ENCODE results near the gene LRP2. TPM values are rescaled to one million over a fixed set of nuclear protein-coding genes. Genes with fewer than 3 reads are reported as not detected.

LRP2 gene
- total and polyA plus RNA-seq, 10 of the 15 experiments (the other 5 are each of a cell fraction or from before 2014, with no cell fraction given): 0.01 to 0.19 (median 0.06) TPM; not detected in 5

DNA sequence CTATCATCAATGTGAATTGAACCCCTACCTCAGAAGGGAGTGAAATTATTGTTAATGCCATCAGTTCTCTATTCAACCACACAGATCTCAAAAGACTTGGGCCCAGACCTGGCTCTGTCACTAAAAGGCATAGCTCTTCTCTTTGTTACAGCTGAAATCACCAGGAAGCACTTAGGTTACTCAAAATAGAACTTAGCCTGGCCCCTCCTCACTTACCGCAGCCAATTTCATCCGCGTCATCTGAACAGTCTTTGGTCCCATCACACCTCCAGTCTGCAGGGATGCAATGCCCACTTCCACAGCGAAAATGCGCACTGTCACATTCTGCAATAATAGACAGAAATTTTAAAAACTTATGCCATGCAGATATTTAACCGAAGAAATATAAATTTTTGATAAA, 41.8 kb downstream of the LRP2 start:
- Histone ChIP-seq H3K9ac (ENCODE audit: control insufficient read depth, insufficient read depth, low read length) (no peak overlapping the region), H3K4me3 (no peak overlapping the region), H3K27ac (ENCODE audit: control insufficient read depth, insufficient read depth) (no peak overlapping the region), H4K20me1 (ENCODE audit: control insufficient read depth, insufficient read depth) (no peaks in the 10 kb centered on the region), H3K27me3 (replicated peaks in 1 of 2; ENCODE audit: control insufficient read depth in 2 of 2, insufficient read depth in 2 of 2, low read length in 1 of 2) (no peaks in the 10 kb centered on the region), H3K4me1 (ENCODE audit: control insufficient read depth, insufficient read depth, low read length) (no peaks in the 10 kb centered on the region), H3K79me2 (ENCODE audit: control insufficient read depth, insufficient read depth, low read length) (no peaks in the 10 kb centered on the region), H3K36me3 (ENCODE audit: control insufficient read depth in 2 of 2, insufficient read depth in 2 of 2, low read length in 1 of 2) (no peaks in the 10 kb centered on the region), H3K4me2 (ENCODE audit: control insufficient read depth, insufficient read depth) (no peak overlapping the region), H3K9me3 (replicated peaks; ENCODE audit: control insufficient read depth, insufficient read depth, low read length) (no peaks in the 10 kb centered on the region), H2AFZ (ENCODE audit: control insufficient read depth, low read depth, low read length) (no peak overlapping the region)
- RAD21 ChIA-PET (ENCODE audit: unreplicated experiment): no interaction called here
- WGBS (ENCODE audit: insufficient coverage, insufficient replicate concordance, low lambda C conversion rate, missing lambda C conversion rate): 85% methylated on average over 6 of the region's 6 CpGs
- FAIRE-seq (no peak), DNase-seq (ENCODE audit: low read depth, low spot score) (no peak), ATAC-seq (no peak)
- SMC1A ChIA-PET (ENCODE audit: uncharacterized antibody, unreplicated experiment): no interaction called here
- intact Hi-C loops (cut with micrococcal nuclease; ENCODE audit: unreplicated experiment) (no loop called here), in situ Hi-C loops (cut with MboI) (no loop called here)
- TF ChIP-seq ZNF622 (IDR thresholded peaks at IDR 0.05): no peak
- TF ChIP-seq BRCA1 (IDR thresholded peaks at IDR 0.05; ENCODE audit: low read depth, low read length): no peak
- no peak for TF ChIP-seq RAD21 (IDR thresholded peaks at IDR 0.05; ENCODE audit: insufficient read depth, low read depth, low read length)
- TF ChIP-seq HDAC2 (IDR thresholded peaks at IDR 0.05): no peak
- no peak for TF ChIP-seq RCOR1 (conservative IDR thresholded peaks at IDR 0.05; ENCODE audit: low read depth, low read length)
- no peak for TF ChIP-seq ZNF24 (IDR thresholded peaks at IDR 0.05)
- TF ChIP-seq SRF (IDR thresholded peaks at IDR 0.05; ENCODE audit: low read depth in 2 of 2, low read length in 2 of 2): no peak
- TF ChIP-seq NR2C1 (IDR thresholded peaks at IDR 0.05): no peak
- TF ChIP-seq, protein P1, sequence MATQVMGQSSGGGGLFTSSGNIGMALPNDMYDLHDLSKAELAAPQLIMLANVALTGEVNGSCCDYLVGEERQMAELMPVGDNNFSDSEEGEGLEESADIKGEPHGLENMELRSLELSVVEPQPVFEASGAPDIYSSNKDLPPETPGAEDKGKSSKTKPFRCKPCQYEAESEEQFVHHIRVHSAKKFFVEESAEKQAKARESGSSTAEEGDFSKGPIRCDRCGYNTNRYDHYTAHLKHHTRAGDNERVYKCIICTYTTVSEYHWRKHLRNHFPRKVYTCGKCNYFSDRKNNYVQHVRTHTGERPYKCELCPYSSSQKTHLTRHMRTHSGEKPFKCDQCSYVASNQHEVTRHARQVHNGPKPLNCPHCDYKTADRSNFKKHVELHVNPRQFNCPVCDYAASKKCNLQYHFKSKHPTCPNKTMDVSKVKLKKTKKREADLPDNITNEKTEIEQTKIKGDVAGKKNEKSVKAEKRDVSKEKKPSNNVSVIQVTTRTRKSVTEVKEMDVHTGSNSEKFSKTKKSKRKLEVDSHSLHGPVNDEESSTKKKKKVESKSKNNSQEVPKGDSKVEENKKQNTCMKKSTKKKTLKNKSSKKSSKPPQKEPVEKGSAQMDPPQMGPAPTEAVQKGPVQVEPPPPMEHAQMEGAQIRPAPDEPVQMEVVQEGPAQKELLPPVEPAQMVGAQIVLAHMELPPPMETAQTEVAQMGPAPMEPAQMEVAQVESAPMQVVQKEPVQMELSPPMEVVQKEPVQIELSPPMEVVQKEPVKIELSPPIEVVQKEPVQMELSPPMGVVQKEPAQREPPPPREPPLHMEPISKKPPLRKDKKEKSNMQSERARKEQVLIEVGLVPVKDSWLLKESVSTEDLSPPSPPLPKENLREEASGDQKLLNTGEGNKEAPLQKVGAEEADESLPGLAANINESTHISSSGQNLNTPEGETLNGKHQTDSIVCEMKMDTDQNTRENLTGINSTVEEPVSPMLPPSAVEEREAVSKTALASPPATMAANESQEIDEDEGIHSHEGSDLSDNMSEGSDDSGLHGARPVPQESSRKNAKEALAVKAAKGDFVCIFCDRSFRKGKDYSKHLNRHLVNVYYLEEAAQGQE (IDR thresholded peaks at IDR 0.05; ENCODE audit: low read depth, low read length): no peak
- no peak for TF ChIP-seq POLR2A (IDR thresholded peaks at IDR 0.05; ENCODE audit: low read depth, low read length)
- TF ChIP-seq, protein P2, sequence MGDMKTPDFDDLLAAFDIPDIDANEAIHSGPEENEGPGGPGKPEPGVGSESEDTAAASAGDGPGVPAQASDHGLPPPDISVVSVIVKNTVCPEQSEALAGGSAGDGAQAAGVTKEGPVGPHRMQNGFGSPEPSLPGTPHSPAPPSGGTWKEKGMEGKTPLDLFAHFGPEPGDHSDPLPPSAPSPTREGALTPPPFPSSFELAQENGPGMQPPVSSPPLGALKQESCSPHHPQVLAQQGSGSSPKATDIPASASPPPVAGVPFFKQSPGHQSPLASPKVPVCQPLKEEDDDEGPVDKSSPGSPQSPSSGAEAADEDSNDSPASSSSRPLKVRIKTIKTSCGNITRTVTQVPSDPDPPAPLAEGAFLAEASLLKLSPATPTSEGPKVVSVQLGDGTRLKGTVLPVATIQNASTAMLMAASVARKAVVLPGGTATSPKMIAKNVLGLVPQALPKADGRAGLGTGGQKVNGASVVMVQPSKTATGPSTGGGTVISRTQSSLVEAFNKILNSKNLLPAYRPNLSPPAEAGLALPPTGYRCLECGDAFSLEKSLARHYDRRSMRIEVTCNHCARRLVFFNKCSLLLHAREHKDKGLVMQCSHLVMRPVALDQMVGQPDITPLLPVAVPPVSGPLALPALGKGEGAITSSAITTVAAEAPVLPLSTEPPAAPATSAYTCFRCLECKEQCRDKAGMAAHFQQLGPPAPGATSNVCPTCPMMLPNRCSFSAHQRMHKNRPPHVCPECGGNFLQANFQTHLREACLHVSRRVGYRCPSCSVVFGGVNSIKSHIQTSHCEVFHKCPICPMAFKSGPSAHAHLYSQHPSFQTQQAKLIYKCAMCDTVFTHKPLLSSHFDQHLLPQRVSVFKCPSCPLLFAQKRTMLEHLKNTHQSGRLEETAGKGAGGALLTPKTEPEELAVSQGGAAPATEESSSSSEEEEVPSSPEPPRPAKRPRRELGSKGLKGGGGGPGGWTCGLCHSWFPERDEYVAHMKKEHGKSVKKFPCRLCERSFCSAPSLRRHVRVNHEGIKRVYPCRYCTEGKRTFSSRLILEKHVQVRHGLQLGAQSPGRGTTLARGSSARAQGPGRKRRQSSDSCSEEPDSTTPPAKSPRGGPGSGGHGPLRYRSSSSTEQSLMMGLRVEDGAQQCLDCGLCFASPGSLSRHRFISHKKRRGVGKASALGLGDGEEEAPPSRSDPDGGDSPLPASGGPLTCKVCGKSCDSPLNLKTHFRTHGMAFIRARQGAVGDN (IDR thresholded peaks at IDR 0.05): no peak
- POLR2A ChIA-PET: no interaction called here
- CTCF ChIA-PET: no interaction called here
- no TSS peak for BruUV-seq (replicated peaks)

Data from GM12878 (cell line).